Lower leg skin (tissue), 3 donors: ENCODE measurements around the gene C1orf232.

Source experiments
- POLR2A ChIP-seq, 2 donors: fragments of 450-650 bp; IDR thresholded peaks; one replicate each; pipeline ENCODE4 v1.6.1; 2016 to 2017; ENCODE audit warnings: antibody characterized with exemption in 2 of 2, mild to moderate bottlenecking in 1 of 2, moderate library complexity in 1 of 2
- TF ChIP-seq, protein P1 (sequence below), 3 donors: fragments of 450-650 bp; IDR thresholded peaks; one replicate each; pipeline ENCODE4 v1.5.1; 2016; ENCODE audit warnings: antibody characterized with exemption in 3 of 3, mild to moderate bottlenecking in 3 of 3, moderate library complexity in 2 of 3

DNA sequence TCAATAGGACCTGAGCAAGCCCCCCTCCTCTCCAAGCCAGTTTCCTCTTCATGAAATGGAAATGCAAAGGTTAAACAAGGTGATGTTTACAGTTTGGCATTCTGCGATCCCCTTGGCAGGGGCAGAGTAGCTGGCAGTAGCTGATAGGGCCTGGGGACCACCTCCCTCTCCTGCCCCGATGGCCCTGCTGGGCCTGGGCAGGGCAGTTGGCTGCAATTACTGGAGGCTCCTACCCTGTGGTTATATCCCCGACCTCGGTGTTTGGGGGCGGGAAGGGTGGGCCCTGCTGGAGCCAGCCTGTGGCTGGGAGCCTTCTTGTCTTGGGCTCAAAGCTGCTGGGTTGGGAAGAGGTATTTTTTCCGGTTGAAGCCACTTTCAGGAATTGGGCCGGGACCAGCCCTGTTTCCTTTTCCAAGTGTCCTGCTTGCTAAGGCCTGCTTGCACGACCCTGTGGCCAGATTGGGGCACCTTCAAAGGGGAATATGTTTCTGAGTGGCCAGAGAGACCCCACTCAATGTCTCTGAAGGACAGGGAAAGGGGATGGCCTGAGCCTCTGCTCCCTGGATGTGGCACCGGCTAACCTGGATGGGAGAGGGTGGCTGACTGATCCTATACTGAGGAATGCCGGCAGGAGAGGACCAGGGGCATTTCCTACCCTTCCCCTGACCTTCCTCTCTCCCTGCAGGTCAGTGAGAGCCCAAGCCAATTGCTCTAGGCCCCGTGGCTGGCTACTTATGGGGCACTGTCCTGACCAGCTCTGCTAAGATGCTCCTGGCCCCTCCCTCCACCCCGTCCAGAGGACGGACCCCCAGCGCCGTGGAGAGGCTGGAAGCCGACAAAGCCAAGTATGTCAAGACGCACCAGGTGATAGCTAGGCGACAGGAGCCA lies 8.0 kb downstream of the C1orf232 start:
- TF ChIP-seq, protein P1, sequence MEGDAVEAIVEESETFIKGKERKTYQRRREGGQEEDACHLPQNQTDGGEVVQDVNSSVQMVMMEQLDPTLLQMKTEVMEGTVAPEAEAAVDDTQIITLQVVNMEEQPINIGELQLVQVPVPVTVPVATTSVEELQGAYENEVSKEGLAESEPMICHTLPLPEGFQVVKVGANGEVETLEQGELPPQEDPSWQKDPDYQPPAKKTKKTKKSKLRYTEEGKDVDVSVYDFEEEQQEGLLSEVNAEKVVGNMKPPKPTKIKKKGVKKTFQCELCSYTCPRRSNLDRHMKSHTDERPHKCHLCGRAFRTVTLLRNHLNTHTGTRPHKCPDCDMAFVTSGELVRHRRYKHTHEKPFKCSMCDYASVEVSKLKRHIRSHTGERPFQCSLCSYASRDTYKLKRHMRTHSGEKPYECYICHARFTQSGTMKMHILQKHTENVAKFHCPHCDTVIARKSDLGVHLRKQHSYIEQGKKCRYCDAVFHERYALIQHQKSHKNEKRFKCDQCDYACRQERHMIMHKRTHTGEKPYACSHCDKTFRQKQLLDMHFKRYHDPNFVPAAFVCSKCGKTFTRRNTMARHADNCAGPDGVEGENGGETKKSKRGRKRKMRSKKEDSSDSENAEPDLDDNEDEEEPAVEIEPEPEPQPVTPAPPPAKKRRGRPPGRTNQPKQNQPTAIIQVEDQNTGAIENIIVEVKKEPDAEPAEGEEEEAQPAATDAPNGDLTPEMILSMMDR (IDR thresholded peaks at IDR 0.05) = no peak
- TF ChIP-seq POLR2A (IDR thresholded peaks at IDR 0.05) = no peak
